SK-N-SH treated with all-trans-retinoic acid at 6 μM for 48 hours (cell line): ENCODE measurements around the gene GOSR2.

Experiments
- ATAC-seq: fragments of 200-7000 bp; cut with Tn5 transposase; 3 replicates; pipeline ENCODE4 v1.9.1; 2020; ENCODE audit warnings: mild to moderate bottlenecking, moderate library complexity
- BACH2 ChIP-seq: fragments of 250-450 bp; sonication (Bioruptor Pico); IDR thresholded peaks from 2 replicates; pipeline ENCODE4 v1.9.0; 2021; ENCODE audit warnings: mild to moderate bottlenecking, borderline replicate concordance
- CREB5 ChIP-seq: fragments of 250-450 bp; sonication (Bioruptor Pico); IDR thresholded peaks from 2 replicates; pipeline ENCODE4 v1.5.1; 2020; ENCODE audit warnings: low read depth, mild to moderate bottlenecking, moderate library complexity
- CSDC2 ChIP-seq: fragments of 250-450 bp; sonication (Bioruptor Pico); IDR thresholded peaks from 2 replicates; pipeline ENCODE4 v1.5.0; 2020; ENCODE audit warnings: mild to moderate bottlenecking, moderate library complexity
- CSRNP3 ChIP-seq: fragments of 250-450 bp; sonication (Bioruptor Pico); IDR thresholded peaks from 2 replicates; pipeline ENCODE4 v1.5.1; 2021; ENCODE audit warnings: mild to moderate bottlenecking, moderate library complexity
- ESRRG ChIP-seq: fragments of 250-450 bp; sonication (Bioruptor Pico); IDR thresholded peaks from 2 replicates; pipeline ENCODE4 v1.6.1; 2021; ENCODE audit warnings: mild to moderate bottlenecking
- GLIS3 ChIP-seq: fragments of 250-450 bp; sonication (Bioruptor Pico); IDR thresholded peaks from 2 replicates; pipeline ENCODE4 v1.5.0; 2020; ENCODE audit warnings: mild to moderate bottlenecking, moderate library complexity
- ISL1 ChIP-seq: fragments of 250-450 bp; sonication (Bioruptor Pico); IDR thresholded peaks from 2 replicates; pipeline ENCODE4 v2.1.2; 2022; ENCODE audit warnings: mild to moderate bottlenecking, moderate library complexity
- OSR1 ChIP-seq: fragments of 250-450 bp; sonication (Bioruptor Pico); IDR thresholded peaks from 2 replicates; pipeline ENCODE4 v1.8.0; 2022; ENCODE audit warnings: moderate library complexity, mild to moderate bottlenecking, inconsistent platforms
- PATZ1 ChIP-seq: fragments of 250-450 bp; sonication (Bioruptor Pico); IDR thresholded peaks from 2 replicates; pipeline ENCODE4 v1.8.0; 2020; ENCODE audit warnings: mild to moderate bottlenecking, moderate library complexity, borderline replicate concordance
- POU6F1 ChIP-seq: fragments of 250-450 bp; sonication (Bioruptor Pico); IDR thresholded peaks from 2 replicates; pipeline ENCODE4 v1.8.0; 2021; ENCODE audit warnings: low read depth, mild to moderate bottlenecking, moderate library complexity, borderline replicate concordance
- PPARA ChIP-seq: fragments of 250-450 bp; sonication (Bioruptor Pico); IDR thresholded peaks from 2 replicates; pipeline ENCODE4 v1.5.0; 2020; ENCODE audit warnings: mild to moderate bottlenecking, borderline replicate concordance
- RARB ChIP-seq: fragments of 250-450 bp; sonication (Bioruptor Pico); IDR thresholded peaks from 2 replicates; pipeline ENCODE4 v1.8.0; 2021; ENCODE audit warnings: mild to moderate bottlenecking, moderate library complexity
- SNAI2 ChIP-seq: fragments of 250-450 bp; sonication (Bioruptor Pico); IDR thresholded peaks from 2 replicates; pipeline ENCODE4 v1.5.0; 2020; ENCODE audit warnings: mild to moderate bottlenecking, moderate library complexity
- TCF4 ChIP-seq: fragments of 250-450 bp; sonication (Bioruptor Pico); IDR thresholded peaks from 2 replicates; pipeline ENCODE4 v1.8.0; 2021; ENCODE audit warnings: mild to moderate bottlenecking, moderate library complexity, borderline replicate concordance
- TOX ChIP-seq: fragments of 250-450 bp; sonication (Bioruptor Pico); IDR thresholded peaks from 2 replicates; pipeline ENCODE4 v1.8.0; 2021; ENCODE audit warnings: mild to moderate bottlenecking, moderate library complexity, borderline replicate concordance
- TSHZ2 ChIP-seq: fragments of 250-450 bp; sonication (Bioruptor Pico); IDR thresholded peaks from 2 replicates; pipeline ENCODE4 v1.5.0; 2020; ENCODE audit warnings: mild to moderate bottlenecking, moderate library complexity
- ZC3H10 ChIP-seq: fragments of 250-450 bp; sonication (Bioruptor Pico); IDR thresholded peaks from 2 replicates; pipeline ENCODE4 v1.5.1; 2021; ENCODE audit warnings: mild to moderate bottlenecking, moderate library complexity
- ZFP3 ChIP-seq: fragments of 250-450 bp; sonication (Bioruptor Pico); IDR thresholded peaks from 2 replicates; pipeline ENCODE4 v1.5.0; 2020; ENCODE audit warnings: mild to moderate bottlenecking, moderate library complexity
- ZNF565 ChIP-seq: fragments of 450-650 bp; formaldehyde crosslinking; conservative IDR thresholded peaks from 2 replicates; pipeline ENCODE4 v1.5.0; 2020; ENCODE audit warnings: low read depth, mild to moderate bottlenecking, moderate library complexity
- ZNF70 ChIP-seq: fragments of 450-650 bp; formaldehyde crosslinking; IDR thresholded peaks from 2 replicates; pipeline ENCODE4 v1.5.0; 2020; ENCODE audit warnings: mild to moderate bottlenecking, moderate library complexity
- ZNF8 ChIP-seq: fragments of 450-650 bp; formaldehyde crosslinking; IDR thresholded peaks from 2 replicates; pipeline ENCODE4 v1.5.0; 2020; ENCODE audit warnings: mild to moderate bottlenecking, moderate library complexity

The GOSR2 gene

GRCh38 chr17:46977750-46978488 lies 55.0 kb downstream of the GOSR2 start:
- no peak; the same call in 1 of the 3 replicates for ATAC-seq
- no peak for TF ChIP-seq GLIS3 (CRISPR knock-in tag)
- no peak for TF ChIP-seq RARB (CRISPR knock-in tag)
- TF ChIP-seq ISL1 (CRISPR knock-in tag), result no peak
- TF ChIP-seq POU6F1, result no peak
- TF ChIP-seq TOX (CRISPR knock-in tag), result no peak
- no peak for TF ChIP-seq PPARA
- no peak for TF ChIP-seq ZNF70 (CRISPR knock-in tag)
- TF ChIP-seq, all 23 proteins: peak for 0

- no peak for TF ChIP-seq TSHZ2 (CRISPR knock-in tag)
- no peak for TF ChIP-seq PATZ1
- no peak for TF ChIP-seq TOX (CRISPR knock-in tag)
- TF ChIP-seq ZNF70 (CRISPR knock-in tag), result no peak
- TF ChIP-seq BACH2 (CRISPR knock-in tag), result no peak
- TF ChIP-seq ISL1 (CRISPR knock-in tag), result no peak
- TF ChIP-seq GLIS3 (CRISPR knock-in tag), result no peak
- TF ChIP-seq OSR1 (CRISPR knock-in tag), result no peak
- TF ChIP-seq ZNF565 (CRISPR knock-in tag), result no peak
- no peak for TF ChIP-seq ZC3H10 (CRISPR knock-in tag)
- TF ChIP-seq RARB (CRISPR knock-in tag), result no peak
- TF ChIP-seq TCF4 (CRISPR knock-in tag), result no peak
- no peak for TF ChIP-seq CREB5 (CRISPR knock-in tag)
- ATAC-seq, result peak; percentile 30
Observed at GRCh38 chr17:46978489-46979146, 55.7 kb downstream of the GOSR2 start.

- no peak for TF ChIP-seq ESRRG (CRISPR knock-in tag)
- no peak for TF ChIP-seq TSHZ2 (CRISPR knock-in tag)
- TF ChIP-seq RARB (CRISPR knock-in tag), result no peak
- TF ChIP-seq GLIS3 (CRISPR knock-in tag), result no peak
- TF ChIP-seq PPARA, result no peak
- no peak for TF ChIP-seq PATZ1
- no peak for TF ChIP-seq CSRNP3
- TF ChIP-seq SNAI2, result no peak
- TF ChIP-seq TOX (CRISPR knock-in tag), result no peak
- no peak for TF ChIP-seq ZNF8 (CRISPR knock-in tag)
- TF ChIP-seq ZFP3, result no peak
- no peak for TF ChIP-seq CSDC2 (CRISPR knock-in tag)
- ATAC-seq, result peak; percentile 76
Observed at GRCh38 chr17:46979147-46979863, 56.3 kb downstream of the GOSR2 start, which contains the start of gene RPRML. Gene RPRML (minus strand): TSS chr17:46979253. CDS start chr17:46979007, 246 bp downstream.
